ENCODE data around the gene SYNPO2.
"Not testable (repeated sequence)": the region's sequence is repeated elsewhere in the genome, so short reads cannot be mapped to it uniquely, and the experiment has no call there.

The SYNPO2 gene

GRCh38 chr4:118888666-118889311 lies at the start of gene SYNPO2:
Gene SYNPO2, plus strand, starts transcription at chr4:118888854. Its CDS starts 183 bp downstream, at chr4:118889037.
- peak; percentile 4 for DNase-seq

DNA sequence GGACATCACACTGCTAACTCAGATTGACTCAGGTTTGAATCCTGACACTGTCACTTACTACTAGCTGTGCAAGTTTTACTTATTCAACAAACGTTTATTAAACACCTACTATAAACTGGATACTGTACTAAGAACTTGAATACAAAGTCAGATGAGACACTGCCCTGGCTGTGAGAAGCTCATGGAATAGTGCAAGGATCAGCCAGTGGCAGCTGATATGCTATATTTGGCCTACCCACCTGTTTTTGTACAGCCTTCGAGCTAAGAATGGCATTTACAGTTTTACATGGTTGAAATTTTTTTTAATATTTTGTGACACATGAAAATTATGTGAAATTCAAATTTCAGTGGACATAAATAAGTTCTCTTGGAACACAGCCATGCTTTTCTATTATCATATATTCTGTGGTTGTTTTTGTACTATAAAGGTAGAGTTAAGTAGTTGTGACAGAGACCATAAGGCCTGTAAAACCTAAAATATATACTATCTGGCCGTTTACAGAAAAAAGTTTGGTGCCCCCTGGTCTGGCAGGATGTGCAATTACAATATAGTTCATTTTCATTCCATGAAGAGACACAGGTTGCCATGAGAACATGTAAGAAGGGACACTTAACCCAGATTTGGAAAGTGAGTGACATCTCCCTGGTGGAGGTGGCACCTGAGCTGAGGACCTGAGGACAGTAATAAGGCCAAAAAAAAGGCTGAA lies 49.3 kb upstream of the SYNPO2 start:
- no peak for DNase-seq

DNA sequence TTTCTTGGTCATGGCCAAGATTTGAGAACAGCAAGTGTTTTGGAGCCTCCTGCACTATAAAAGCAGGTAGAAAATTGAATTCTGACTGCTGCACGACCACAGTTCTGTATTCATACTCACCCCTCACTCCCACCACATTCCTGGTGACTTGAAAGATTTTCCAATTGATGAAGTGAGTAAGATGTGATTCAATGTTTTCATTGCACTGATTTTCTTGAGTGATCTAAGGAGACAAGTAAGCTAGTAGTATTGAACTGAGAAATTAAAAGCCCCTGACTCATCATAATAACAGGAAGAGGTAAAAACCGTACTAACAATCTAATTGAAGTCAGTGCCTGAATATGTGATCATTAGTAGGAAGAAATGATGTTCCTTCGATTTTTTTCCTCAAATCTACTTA lies 46.6 kb upstream of the SYNPO2 start:
- DNase-seq = no peak

GRCh38 chr4:118843237-118843636 lies 45.4 kb upstream of the SYNPO2 start:
- DNase-seq = no peak

DNA sequence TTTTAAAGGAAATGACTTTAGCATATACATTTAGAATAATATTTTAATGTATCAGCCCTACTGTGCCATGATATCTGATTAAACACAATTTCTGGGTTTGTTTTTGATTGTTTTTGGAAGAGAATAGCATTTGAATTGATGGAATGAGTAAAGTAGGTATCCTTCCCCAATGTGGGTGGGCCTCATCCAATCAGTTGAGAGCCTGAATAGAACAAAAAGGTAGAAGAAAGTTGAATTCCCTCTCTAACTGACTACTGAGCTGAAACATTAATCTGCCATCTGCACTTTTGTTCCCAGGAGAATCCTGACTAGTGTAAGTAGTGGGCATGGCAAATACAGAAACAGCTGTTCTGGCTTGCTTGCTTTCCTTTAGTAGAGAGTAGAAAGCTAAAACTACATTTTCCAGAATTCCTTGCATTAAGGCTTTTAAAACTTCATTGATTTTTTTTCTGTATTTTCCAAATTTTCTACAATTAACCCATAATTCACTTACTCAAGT lies 43.1 kb upstream of the SYNPO2 start:
- no peak for DNase-seq

- no peak for DNase-seq
Observed at GRCh38 chr4:118846979-118847378, 41.7 kb upstream of the SYNPO2 start.

DNA sequence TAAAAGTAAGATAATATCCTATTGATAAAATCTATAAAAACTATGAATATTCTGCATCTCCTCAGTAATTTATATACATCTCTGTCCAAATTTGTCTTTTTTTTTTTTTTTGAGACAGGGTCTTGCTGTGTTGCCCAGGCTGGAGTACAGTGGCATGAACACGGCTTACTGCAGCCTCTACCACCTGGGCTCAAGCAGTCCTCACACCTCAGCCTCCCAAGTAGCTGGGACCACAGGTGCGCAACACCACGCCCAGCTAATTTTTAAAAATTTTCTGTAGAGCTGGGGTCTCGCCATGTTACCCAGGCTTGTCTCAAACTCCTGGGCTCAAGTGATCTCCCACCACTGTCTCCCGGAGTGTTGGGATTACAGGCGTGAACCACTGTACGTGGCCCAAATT lies 40.4 kb upstream of the SYNPO2 start:
- DNase-seq = no peak

GRCh38 chr4:118848901-118849300 lies 39.8 kb upstream of the SYNPO2 start:
- no peak for DNase-seq

- DNase-seq = no peak
Observed at GRCh38 chr4:118849867-118850487, 38.7 kb upstream of the SYNPO2 start.

- no peak for DNase-seq
Observed at GRCh38 chr4:118850488-118851173, 38.0 kb upstream of the SYNPO2 start.

DNA sequence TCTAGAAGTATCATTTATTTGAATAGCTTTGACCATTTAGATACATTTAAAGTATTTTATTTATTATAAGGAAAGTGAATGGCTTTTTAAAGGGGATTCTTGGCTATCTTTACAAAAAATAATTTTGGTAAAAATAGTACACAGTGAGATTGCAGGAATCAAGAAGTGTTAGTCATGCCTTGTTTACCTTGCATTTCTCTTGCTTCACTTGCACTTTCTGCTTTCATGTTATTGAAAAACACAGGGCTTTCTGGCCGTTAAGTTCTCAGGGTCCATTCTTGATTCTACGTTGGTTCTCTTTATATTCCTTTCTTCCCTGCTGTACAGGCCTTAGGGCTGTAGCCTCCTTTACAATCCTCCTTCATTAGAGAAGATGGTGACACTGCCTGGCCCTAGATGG lies 30.9 kb upstream of the SYNPO2 start:
- DNase-seq = no peak

DNA sequence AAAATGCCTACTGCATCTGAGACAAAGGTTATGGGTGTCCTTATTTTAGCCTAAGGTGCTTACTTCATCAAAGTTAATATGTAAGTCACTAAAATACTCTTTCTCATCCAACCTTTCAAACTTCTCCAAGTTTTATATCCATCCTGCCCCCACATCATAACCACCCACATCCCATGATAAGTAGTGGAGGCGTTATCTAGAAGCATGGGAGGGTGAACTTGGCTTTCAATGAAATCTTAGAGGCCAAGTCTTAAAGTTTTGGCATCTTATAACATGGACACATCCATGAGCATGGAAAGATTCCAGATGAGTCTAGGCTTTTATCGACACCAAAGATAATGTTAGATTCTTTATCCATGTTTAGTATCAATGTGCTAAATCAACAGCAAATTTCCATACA lies 29.9 kb upstream of the SYNPO2 start:
- no peak for DNase-seq

DNA sequence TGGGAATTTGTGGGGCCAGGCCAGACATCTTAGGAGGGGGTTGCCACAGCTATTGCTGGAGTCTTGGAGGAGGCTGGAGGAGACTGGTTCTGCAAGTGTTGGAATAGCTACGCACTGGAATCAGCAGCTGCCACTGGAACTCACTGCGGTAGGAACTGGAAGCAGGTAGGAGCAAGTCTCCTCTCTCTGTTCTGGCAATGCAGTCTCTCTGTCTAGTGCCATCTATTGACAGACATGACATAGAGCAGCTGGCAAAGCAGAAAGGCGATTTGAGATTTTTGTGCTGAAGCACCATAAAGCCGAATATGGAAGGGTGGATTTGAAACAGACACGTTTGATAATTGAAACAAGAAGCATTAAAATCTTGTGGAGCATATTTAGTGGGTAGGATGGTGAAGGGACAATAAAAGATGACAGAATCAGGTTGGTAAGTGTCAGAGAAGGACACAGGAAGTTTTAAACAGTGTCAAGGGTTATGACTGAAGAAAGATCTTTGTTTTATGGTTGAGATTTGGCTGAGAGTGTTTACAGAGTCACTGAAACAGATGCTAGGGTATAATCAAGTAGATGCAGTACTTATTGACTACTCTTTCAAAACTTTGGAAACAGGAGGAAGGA lies 23.5 kb upstream of the SYNPO2 start:
- no peak for DNase-seq

DNA sequence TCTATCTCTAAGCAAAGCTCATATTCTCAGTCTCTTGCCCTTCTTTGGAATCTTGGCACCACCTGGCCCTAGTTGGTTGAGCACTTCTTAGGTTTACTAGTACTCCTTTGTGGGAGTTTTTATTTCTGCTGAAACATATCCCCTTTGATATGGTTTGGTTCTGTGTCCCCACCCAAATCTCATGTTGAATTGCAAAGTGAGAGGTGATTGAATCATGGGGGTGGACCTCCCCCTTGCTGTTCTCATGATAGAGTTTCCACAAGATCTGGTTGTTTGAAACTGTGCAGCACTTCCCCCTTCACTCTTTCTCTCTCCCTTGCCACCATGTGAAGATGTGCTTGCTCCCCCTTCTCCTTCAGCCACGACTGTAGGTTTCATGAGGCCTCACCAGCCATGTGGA lies 22.2 kb upstream of the SYNPO2 start:
- no peak for DNase-seq

GRCh38 chr4:118867311-118868067 lies 21.2 kb upstream of the SYNPO2 start:
- DNase-seq = no peak

GRCh38 chr4:118869808-118870342 lies 18.8 kb upstream of the SYNPO2 start:
- no peak for DNase-seq

DNA sequence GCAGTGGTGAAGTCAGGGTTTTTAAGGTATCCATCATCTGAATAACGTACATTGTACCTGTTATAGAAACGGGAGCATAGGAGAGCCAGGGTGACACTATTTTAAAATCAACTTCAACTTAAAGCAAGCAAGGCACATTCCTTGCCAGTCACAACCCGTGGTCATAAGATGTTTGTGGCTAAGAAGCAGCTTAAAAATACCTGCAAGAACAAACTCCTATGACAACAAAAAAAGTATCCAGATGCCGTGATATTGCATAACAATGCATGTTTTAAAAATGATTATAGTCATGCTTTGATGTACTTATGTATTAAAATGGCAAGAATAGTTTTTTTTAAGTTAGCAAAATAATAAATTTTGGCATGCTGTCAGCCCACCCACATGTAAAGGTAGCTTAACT lies 16.5 kb upstream of the SYNPO2 start:
- DNase-seq = no peak

GRCh38 chr4:118877797-118878196 lies 10.9 kb upstream of the SYNPO2 start:
- DNase-seq = no peak

DNA sequence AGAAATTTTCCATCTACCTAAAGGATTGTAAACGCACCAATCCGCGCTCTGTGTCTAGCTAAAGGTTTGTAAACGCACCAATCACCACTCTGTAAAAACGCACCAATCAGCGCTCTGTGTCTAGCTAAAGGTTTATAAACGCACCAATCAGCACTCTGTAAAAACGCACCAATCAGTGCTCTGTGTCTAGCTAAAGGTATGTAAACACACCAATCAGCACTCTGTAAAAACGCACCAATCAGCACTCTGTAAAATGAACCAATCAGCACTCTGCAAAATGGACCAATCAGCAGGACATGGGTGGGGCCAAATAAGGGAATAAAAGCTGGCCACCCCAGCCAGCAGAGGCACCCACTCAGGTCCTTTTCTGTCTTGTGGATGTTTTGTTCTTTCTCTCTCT lies 10.1 kb upstream of the SYNPO2 start:
- DNase-seq = not testable (repeated sequence)

DNA sequence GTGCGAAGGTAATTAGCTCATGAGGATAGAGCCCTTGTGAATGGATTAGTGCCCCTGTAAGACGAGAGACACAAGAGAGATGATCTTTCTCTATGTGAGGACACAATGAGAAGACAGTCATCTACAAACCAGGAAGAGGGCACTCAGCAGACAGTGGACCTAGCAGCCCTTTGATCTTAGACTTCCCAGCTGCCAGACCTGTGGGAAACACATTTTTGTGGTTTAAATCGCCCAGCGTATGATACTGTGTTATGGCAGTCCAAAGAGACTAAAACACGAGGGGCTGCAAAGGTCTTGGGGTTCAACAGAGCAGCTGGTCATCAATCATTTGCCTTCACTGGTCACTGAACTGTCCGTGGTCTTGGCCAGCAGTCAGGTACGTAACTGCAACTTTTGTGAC lies 9.2 kb upstream of the SYNPO2 start:
- DNase-seq = no peak

GRCh38 chr4:118881512-118882146 lies 7.0 kb upstream of the SYNPO2 start:
- no peak for DNase-seq

DNA sequence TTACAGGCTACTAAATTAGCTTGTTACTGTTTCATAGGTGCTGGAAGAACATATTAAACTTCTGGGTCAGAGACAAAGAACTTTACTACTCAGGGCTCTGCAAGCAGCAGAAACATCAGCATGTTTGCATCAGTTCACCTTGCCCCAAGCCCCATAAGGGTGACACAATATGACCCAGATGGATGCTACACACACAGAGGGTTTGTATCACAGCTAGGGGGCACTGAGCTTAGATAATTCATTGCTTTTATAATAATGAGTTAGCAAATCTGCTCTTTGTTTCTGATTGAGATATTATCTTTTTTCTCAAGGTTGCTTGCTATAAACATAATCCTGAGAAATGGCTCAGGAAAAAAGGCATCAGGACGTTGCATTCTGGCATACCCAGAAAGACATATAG lies 4.8 kb upstream of the SYNPO2 start:
- no peak for DNase-seq
